ENCODE results near the gene BAIAP2L1.

BAIAP2L1 gene

DNA sequence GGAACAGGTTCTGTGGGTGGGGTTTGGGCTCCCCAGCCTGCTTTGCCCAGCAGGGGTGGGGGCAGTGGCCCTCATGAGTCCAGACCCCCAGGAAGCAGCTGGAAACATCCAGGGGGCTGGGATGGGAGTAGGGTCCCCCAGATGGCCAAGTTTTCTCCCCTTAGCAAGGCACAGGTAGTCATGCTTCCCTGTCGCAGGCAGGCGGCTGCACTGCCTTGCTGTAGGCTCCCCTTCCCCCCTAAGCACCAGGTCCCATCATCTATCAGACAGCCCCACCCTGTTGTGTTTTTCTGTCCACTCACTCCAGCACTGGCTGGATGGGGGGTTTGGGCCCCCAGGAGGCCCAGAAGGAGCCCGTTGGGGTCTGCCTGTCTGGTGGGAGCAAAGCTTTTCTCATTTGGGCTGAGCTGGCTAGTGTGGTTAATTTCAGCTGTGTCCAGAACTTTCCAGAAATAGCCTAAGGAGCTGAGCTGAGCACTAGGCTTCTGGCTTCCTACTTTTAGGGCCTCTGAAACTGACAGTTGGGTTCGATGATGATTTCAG lies 111.5 kb downstream of the BAIAP2L1 start:
- no peak for DNase-seq

DNA sequence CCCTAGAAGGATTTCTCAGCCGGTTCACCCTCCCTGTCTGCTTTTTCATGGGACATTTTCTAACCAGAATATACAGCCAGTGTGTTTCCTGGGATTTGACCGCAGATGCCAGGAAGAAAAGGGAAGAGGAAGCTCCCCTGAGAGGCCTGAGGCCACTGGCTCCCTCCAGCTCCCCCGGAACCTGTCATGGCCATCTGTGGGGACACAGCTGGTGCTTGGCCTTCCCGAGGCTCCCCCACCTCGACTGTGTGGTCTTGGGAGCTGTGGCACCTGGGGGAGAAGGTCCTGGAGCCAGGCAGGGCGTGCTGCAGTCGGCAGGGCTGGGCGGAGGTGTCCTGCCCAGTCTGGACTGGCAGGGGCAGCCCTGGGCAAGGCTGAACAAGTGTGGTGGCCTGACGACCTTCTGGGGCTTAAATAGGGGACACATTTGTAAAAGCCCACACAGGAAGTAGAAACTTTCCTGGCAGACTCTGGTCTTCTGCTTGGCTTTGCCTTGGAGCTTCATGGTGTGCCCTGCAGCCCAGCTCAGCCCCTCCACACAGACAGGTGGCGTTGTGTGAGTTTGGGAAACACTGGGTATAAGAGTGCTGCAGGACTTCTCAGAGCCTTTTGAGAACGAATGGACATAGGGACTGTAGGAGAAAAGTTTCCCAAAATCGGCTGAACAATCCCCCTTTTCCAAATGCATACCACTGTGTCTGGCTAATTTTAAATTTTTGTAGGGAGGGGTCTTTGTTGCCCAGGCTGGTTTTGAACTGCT lies 112.6 kb downstream of the BAIAP2L1 start:
- DNase-seq: no peak

- no peak for DNase-seq
Measured at GRCh38 chr7:98287486-98287959, 113.4 kb downstream of the BAIAP2L1 start.

DNA sequence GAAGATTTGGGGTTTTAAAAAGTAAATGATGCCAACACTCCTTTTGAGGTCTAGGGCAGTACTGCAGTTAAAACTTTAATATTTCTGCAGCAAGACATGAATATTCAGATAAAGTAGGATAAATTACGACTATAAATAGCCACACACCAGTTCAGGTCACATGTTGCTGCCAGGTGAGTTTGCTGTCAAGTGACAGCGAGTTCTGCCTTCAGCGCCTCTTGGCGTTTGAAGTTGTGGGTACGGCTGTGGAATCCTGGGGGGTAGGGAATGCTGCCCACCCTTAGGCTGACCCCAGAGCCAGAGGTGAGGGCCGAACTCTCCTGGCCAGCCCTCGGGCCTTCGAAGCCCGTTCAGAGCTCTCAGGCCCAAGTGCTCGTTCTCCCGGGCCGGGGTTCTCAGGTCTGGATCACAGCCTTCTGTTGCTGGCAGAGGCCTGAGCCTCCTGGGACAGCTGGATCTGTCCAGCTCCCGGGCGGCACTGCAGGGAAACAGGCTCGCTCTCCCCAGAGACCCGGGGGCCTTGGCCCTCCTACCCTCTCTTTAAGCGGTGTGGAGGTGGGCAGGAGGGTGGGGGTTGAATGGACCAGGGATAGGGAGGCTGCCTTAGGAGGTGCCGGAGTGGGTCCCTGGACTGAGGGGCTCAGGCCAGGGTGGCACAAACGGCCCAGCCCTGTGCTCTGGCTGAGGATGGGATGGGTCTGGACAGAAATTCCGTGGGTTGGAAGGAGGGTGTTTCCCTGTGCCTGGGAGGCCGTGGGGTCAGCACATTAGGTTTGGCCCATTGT lies 114.0 kb downstream of the BAIAP2L1 start:
- DNase-seq: no peak

DNA sequence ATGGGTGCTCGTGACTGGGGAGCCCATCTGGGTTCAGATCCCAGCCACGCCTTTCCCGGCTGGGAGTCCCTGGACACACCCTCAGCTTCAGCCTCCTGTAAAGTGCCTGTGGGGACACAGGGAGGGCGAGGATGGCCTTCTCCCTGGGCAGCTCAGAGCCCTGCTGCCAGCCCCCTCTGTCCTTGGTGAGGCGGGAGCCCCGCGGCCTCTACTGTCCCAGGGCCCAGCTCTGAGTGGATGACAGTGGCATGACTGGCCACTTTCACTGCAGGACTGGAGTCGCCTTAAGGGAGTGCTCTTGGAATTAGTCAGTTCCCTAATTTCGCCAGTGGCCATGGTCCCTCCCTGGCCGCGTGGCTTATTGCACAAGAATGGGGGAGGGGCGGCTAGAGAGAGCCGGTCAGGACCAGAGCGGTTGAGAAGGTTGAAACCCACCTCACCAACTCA lies 114.8 kb downstream of the BAIAP2L1 start:
- no peak for DNase-seq

GRCh38 chr7:98285157-98286092 lies 115.5 kb downstream of the BAIAP2L1 start:
- no peak for DNase-seq

- no peak for DNase-seq
Measured at GRCh38 chr7:98284335-98285036, 116.4 kb downstream of the BAIAP2L1 start.

DNA sequence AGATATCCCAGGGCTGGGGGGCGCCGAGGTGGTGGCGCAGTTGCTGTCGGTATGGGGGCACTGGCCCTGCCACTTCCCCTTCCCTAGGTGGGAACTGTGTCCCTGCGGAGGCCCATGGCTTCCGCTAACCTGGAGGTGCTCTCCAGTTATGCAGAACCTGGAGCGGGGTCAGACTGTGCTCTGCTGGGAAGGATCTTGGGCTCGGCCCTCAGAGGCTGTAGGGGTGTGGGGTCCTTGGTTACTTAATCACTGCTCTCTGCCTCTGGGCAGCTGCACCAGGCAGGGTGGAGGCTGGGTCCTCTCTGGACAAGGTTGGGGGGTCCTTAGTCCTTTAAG lies 117.0 kb downstream of the BAIAP2L1 start:
- DNase-seq: no peak

DNA sequence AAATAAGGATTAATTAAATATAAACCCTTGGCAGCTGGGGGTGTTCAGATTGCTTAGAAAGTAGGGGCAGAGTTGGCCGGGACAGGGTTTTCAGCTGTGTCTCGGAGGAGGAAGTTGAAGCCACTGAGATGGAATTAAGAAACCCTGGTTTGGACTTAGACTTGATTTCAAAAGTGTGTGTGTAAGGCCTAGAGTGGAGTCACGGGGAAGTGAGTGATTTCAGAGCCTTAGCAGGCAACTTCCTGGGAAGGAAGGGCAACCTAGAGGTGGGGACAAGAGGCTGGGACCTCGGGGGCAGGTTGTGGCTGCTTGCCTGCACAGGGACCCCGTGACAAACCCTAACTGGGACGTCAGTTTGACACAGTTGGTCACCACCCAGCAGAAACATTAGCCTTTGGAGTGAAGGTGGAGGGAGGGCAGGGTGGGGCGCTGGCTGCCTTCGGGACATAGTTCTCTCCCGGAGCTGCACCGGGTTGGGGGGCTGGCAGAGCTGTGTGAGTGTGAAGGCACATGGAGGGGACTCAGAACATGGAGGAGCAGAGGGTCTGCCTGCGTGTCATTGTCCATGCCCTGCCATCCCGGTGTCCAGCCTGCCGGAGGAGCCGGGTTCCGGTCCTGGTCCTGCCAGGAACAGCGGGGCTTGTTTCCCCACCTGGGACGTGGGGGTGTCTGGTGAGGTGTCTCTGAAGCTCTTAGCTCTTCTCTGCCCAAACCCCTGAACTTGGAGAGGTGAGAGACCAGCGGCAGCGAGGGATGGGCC lies 117.6 kb downstream of the BAIAP2L1 start:
- DNase-seq: no peak

GRCh38 chr7:98282703-98283102 lies 118.2 kb downstream of the BAIAP2L1 start:
- no peak for DNase-seq

DNA sequence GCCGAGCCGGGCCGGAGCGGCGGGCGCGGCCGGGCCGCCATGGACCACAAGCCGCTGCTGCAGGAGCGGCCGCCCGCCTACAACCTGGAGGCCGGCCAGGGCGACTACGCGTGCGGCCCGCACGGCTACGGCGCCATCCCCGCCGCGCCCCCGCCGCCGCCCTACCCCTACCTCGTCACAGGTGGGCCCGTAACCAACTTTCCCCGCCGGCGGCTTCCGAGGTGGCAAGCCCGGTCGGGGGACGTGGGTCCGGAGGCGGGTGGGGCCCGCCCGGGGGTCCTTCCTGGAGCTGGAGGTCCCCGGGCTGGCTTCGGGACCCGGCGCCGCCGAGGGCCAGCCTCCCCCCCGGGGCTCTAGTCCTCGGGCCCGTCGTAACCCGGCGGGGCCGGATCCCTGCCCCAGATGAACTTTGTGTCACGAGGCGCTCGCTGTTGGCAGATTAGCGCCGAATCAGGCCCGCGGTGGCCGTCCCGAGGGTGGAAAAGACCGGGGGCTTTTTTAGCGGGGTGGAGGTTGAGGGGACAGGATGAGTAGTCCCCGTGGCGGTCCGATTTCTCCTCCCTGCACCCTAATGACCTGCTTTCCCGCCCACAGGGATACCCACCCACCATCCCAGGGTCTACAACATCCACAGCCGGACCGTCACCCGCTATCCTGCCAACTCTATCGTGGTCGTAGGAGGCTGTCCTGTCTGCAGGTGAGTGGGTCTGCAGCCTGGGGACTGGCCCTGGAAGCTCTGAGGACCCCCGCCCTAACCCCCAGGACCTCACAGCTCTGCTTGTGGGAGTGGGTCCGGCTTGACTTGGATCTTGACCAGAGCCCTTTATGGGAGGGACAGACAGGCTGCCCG lies 118.9 kb downstream of the BAIAP2L1 start:
- DNase-seq: no peak

GRCh38 chr7:98280791-98281756 lies 119.8 kb downstream of the BAIAP2L1 start, which contains the start of gene BRI3:
TSS of gene BRI3 (plus strand) at chr7:98281686. CDS start at chr7:98281796, 110 bp downstream.
- peak; percentile 86 for DNase-seq

- DNase-seq: no peak
Measured at GRCh38 chr7:98280296-98280695, 120.6 kb downstream of the BAIAP2L1 start.

DNA sequence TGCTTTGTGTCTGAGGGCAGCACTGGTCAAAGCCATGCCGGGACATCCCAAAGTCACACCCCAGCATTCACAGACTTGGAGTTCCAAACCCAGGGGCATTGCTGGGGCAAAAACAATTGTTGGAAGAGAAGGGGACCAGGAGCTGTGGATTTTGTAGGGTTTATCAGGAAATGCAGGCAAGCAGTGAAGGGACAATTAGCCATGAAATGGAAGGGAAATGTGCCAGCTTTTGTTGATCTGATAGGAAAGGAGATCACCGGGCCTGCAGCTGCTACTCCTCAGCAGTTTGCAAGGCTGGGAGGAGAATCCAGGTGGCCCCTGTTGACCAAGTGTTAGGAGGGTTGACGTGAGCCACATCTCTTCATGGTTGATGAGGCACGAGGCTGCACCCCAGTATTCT lies 122.0 kb downstream of the BAIAP2L1 start:
- peak; percentile 17 for DNase-seq

DNA sequence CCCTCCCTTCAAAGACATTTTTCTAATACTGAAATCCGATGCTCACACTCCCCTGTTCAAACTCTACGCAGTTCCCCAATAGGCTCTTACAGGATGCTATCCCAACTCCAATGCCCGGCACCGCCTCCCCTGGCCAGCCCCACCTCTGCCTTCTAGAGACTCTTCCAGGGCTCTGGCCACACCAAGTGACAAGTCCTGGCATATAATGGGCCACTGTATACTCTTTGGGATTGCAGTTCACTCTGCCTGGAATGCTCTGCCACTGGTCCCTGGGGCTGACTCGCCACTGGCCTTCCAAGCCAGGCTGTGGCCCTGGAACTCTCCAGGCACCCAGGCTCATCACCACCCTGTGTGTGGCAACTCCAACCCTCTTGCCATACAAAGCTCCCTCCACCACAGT lies 122.5 kb downstream of the BAIAP2L1 start:
- DNase-seq: no peak

DNA sequence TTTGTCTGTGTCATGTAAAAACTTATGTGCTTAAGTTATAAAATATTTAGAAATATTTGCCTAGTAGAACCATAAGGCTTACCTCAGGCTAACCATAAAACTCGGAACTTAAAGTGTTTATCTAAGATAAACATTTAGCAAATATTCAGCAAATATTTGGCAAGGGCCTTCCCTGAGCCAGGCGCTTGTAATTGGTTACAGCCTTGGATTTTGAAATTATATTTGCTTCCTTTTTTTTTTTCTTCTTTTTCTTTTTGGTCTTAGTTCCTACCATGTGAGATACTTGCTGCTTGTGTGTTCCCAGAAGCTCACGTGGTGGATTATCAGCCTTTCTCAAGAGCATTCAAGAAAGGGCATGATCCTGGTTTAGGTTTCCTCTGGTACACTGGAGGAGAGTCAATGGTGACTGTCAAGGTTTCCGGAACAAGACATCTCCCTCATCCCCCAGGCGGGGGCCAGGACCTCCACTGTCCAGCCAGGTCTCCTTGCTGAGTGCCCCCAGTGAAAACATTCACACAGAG lies 124.6 kb downstream of the BAIAP2L1 start:
- DNase-seq: no peak

GRCh38 chr7:98267303-98267702 lies 133.6 kb downstream of the BAIAP2L1 start:
- no peak for DNase-seq

DNA sequence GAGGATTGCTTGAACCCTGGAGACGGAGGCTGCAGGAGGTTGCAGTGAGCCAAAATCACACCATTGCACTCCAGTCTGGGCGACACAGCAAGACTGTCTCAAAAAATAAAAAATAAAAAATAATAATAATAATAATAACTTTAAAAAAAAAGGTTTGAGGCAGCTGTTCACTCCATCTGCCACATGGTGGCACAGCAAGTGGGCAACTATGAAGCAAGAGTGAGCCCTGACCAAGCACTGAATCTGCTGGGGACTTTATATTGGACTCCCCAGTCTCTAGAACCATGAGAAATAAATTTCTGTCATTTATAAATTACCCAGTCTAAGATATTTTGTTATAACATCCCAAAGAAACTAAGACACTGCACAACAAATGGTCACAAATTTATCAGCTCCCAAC lies 134.1 kb downstream of the BAIAP2L1 start:
- DNase-seq: no peak

DNA sequence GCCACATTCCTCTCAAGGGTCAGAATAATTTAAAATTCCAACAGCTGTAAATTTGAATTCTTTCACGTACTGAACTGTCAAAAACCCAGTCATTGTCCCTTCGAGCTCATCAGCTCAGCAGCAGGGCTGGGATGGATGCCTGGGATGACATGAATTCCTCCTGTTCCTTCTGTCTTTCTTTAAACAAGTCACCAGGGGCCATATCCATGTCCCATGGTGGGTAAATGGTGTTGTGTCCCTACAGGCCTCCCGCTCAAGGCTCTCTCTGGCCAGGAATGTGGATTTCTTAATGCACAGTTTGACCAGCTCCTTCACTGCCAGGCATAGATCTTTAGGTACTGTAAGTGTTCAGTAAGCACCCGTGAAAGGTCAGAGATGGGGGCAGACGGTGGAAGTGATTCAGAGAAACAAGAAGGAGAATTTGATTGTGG lies 135.0 kb downstream of the BAIAP2L1 start:
- DNase-seq: no peak
